Esophagus squamous epithelium (tissue), 5 donors: Measurements from ENCODE around the gene CRYBB1. TPM values are rescaled to one million over a fixed set of nuclear protein-coding genes. Genes with fewer than 3 reads are reported as not detected.
A peak's percentile ranks its signal among the peaks of the same experiment; 100 is the strongest.

ENCODE experiments used
- DNase-seq: peaks from one replicate; lab custom pipeline; 2025; lab: John Stamatoyannopoulos, UW
- H3K27ac ChIP-seq, 4 donors: fragments of 200-600 bp; sonication (generic); one replicate each; pipeline ENCODE4 v1.5.1; 2016 to 2019; ENCODE audit warnings: mild to moderate bottlenecking in 1 of 4
- H3K27me3 ChIP-seq, 4 donors: fragments of 200-600 bp; sonication (generic); 1 replicate in 3 of 4; 2 replicates in 1 of 4; pipeline versions ENCODE4 v1.5.1 to v1.6.0; 2017 to 2021; ENCODE audit warnings: antibody characterized with exemption in 1 of 4
- H3K36me3 ChIP-seq, 3 donors: fragments of 200-600 bp; sonication (generic); one replicate each; pipeline ENCODE4 v1.5.1; 2016 to 2019
- H3K4me1 ChIP-seq, 3 donors: fragments of 200-600 bp; sonication (generic); one replicate each; pipeline ENCODE4 v1.5.1; 2017 to 2019
- H3K4me3 ChIP-seq, 4 donors: fragments of 200-600 bp; sonication (generic); 1 replicate in 3 of 4; 2 replicates in 1 of 4; pipeline ENCODE4 v1.5.1; 2016 to 2019; ENCODE audit warnings: mild to moderate bottlenecking in 2 of 4, moderate library complexity in 1 of 4
- H3K9me3 ChIP-seq, 3 donors: fragments of 200-600 bp; sonication (generic); one replicate each; pipeline ENCODE4 v1.5.1; 2016 to 2019
- CTCF ChIP-seq, 6 experiments: fragments of 450-650 bp in 4 of 6; fragments of 200-600 bp in 2 of 6; sonication (generic) in 2 of 6; IDR thresholded peaks; one replicate each; pipeline ENCODE4 v1.5.1; 2016 to 2019; ENCODE audit warnings: antibody characterized with exemption in 6 of 6, mild to moderate bottlenecking in 4 of 6, moderate library complexity in 4 of 6
- POLR2A ChIP-seq, 4 donors: fragments of 450-650 bp; IDR thresholded peaks; one replicate each; pipeline ENCODE4 v1.6.1; 2017; ENCODE audit warnings: antibody characterized with exemption in 4 of 4, mild to moderate bottlenecking in 4 of 4, moderate library complexity in 3 of 4
- WGBS, 2 donors: methylation state at CpG; one replicate each; pipeline ENCODE4 v1.1.5; 2018; 5-methylcytosine and 5-hydroxymethylcytosine counted together
- intact Hi-C: fragments of 100-400 bp; cut with DNase I; formaldehyde crosslinking; loops from one replicate; pipeline ENCODE4 v1.15.0; 2022
- total RNA-seq, 4 donors: library from RNA; depleted of rRNA; stranded (reverse); fragments of >200 nt; gene quantifications; one replicate each; pipeline ENCODE4 v1.1.0, GENCODE V29; 2016
- donor health status: DM: yes; HTN: yes; CAD: no.

CRYBB1 gene
- total RNA-seq, 4 donors from 2014 or later, result 0.95 TPM; not detected in 3

- H3K27ac ChIP-seq, result peak overlapping the region in 3 of 4 donors; percentile 16 to 67 (median 54)
- TF ChIP-seq CTCF (IDR thresholded peaks at IDR 0.05) (no peak), POLR2A (IDR thresholded peaks at IDR 0.05) (no peak)
- intact Hi-C loops, result no loop called here
Observed at GRCh38 chr22:26574001-26574723, 43.7 kb downstream of the CRYBB1 start.

GRCh38 chr22:26573026-26573662 lies 44.7 kb downstream of the CRYBB1 start:
- Histone ChIP-seq H3K27ac (peak overlapping the region in 2 of 4 donors; percentile 54 to 67), H3K4me1 (peaks cover 5 to 40% (median 7%) of the 10 kb centered on the region in 3 donors), H3K27me3 (no peaks in the 10 kb centered on the region), H3K4me3 (no peak overlapping the region), H3K9me3 (no peaks in the 10 kb centered on the region), H3K36me3 (peaks cover 0 to 3% (median 0%) of the 10 kb centered on the region in 3 donors)
- WGBS, 2 donors, result 59 to 79% methylated on average over 8 to 9 of the region's 10 CpGs
- DNase-seq, result no peak
- TF ChIP-seq POLR2A (IDR thresholded peaks at IDR 0.05) (no peak), CTCF (IDR thresholded peaks at IDR 0.05) (no peak)
- intact Hi-C loops, result no loop called here

More at GRCh38 chr22:26574001-26574723, 43.7 kb downstream of the CRYBB1 start:
- H3K36me3 ChIP-seq, result peaks cover 0 to 7% (median 0%) of the 10 kb centered on the region in 3 donors
- H3K4me1 ChIP-seq, result peaks cover 5 to 34% (median 5%) of the 10 kb centered on the region in 3 donors
- WGBS, 2 donors, result 72 to 85% methylated on average over 7 of the region's 7 CpGs
- no peaks in the 10 kb centered on the region for H3K27me3 ChIP-seq
- DNase-seq, result no peak
- H3K9me3 ChIP-seq, result no peaks in the 10 kb centered on the region
- no peak overlapping the region for H3K4me3 ChIP-seq

GRCh38 chr22:26570864-26571525 lies 46.8 kb downstream of the CRYBB1 start:
- WGBS, 2 donors, result 85 to 90% methylated on average over 13 of the region's 13 CpGs
- Histone ChIP-seq H3K4me1 (peaks cover 10 to 62% (median 20%) of the 10 kb centered on the region in 3 donors), H3K9me3 (no peaks in the 10 kb centered on the region), H3K4me3 (no peak overlapping the region), H3K27ac (no peak overlapping the region), H3K36me3 (no peaks in the 10 kb centered on the region), H3K27me3 (no peaks in the 10 kb centered on the region)
- TF ChIP-seq CTCF (IDR thresholded peaks at IDR 0.05), result no peak
- no peak for TF ChIP-seq POLR2A (IDR thresholded peaks at IDR 0.05)
- DNase-seq, result no peak
- intact Hi-C loops, result no loop called here

- H3K4me3 ChIP-seq, result no peak overlapping the region
- no peaks in the 10 kb centered on the region for H3K27me3 ChIP-seq
- intact Hi-C loops, result no loop called here
- WGBS, 2 donors, result 46 to 47% methylated on average over 6 to 10 of the region's 10 CpGs
- TF ChIP-seq POLR2A (IDR thresholded peaks at IDR 0.05), result no peak
- no peak for TF ChIP-seq CTCF (IDR thresholded peaks at IDR 0.05)
- no peak for DNase-seq
- no peak overlapping the region for H3K27ac ChIP-seq
- peaks cover 10 to 70% (median 22%) of the 10 kb centered on the region in 3 donors for H3K4me1 ChIP-seq
- H3K36me3 ChIP-seq, result no peaks in the 10 kb centered on the region
- H3K9me3 ChIP-seq, result no peaks in the 10 kb centered on the region
Observed at GRCh38 chr22:26570115-26570514, 47.7 kb downstream of the CRYBB1 start.
